ENCODE data around the gene MYH10.
"Not testable (repeated sequence)": the region's sequence is repeated elsewhere in the genome, so short reads cannot be mapped to it uniquely, and the experiment has no call there.

MYH10 gene

GRCh38 chr17:8542599-8543502 lies 87.7 kb downstream of the MYH10 start:
- DNase-seq: no peak

- DNase-seq: not testable (repeated sequence)
These were observed 90.5 kb downstream of the MYH10 start for GRCh38 chr17:8539976-8540375.

GRCh38 chr17:8537734-8538133 lies 92.8 kb downstream of the MYH10 start:
- no peak for DNase-seq

DNA sequence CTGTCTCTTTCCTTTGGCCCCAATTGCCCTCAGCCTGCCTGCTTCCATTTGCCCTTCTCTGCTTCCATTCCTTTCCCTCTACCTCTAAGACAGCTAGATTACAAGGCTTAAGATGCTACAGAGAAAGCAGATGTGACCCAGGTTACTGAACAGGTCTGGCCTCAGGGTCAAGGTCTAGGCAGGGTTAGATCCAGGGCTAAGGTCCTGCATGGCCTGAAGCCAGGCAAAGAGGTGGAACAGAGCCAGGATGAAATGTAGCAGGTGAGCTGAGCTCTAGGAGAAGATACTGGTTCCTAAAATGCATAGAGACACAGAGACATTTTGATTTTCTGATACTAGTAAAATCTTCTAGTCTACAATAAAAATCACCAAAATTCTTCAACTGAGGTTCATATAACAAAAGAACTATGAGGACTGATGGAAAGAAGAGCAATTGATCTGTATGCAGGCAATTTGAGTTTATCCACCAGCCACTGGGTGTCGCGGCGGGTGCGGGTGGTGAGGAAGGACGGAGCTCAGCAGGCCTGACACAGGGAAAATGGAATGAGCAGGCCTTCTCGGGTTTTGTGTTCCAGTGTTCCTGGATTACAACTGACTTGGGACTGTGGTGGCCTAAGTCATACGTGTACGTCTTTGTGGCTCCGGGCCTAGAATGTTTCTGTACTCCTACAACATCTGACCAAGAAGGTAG lies 95.9 kb downstream of the MYH10 start:
- no peak for DNase-seq

GRCh38 chr17:8532021-8532420 lies 98.5 kb downstream of the MYH10 start:
- DNase-seq: no peak

- no peak for DNase-seq
These were observed 107.9 kb downstream of the MYH10 start for GRCh38 chr17:8522577-8522976.

- no peak for DNase-seq
These were observed 109.5 kb downstream of the MYH10 start for GRCh38 chr17:8520981-8521380.

GRCh38 chr17:8518850-8519249 lies 111.7 kb downstream of the MYH10 start:
- no peak for DNase-seq

DNA sequence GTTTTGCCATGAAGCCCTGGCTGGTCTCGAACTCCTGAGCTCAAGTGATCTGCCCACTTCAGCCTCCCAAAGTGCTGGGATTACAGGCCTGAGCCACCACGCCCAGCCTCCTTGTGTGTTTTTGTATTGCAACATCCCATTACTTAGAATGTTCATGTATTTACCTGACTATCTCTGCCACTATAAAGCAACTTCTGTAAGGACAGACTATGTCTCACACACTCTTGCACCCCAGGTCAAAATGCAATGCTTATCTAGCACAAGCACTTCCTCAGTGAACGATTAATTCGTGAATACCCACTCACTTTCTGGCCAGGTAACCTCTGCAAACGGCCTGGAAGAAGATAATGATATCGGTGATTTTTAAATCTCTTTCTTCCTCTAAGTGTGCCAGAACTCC lies 112.2 kb downstream of the MYH10 start:
- no peak for DNase-seq

DNA sequence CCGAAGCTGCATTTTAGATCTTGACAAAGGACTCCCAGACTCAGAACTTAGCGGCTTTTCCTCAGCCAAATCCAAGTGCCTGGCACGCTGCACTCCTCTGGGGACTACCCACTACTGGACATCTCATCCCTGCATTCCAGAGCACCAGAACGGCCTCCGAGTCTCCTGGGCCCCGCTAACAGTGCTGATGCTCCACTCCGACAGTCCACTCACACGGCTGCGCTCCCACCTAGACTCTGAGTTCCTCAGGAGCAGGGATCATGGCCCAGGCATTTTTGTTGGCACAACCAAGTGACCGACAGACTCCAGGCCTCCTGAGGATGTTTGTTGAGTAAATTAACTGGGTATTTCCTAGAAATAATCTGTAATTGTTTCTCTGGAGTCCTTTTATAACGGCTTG lies 115.7 kb downstream of the MYH10 start:
- DNase-seq: no peak

DNA sequence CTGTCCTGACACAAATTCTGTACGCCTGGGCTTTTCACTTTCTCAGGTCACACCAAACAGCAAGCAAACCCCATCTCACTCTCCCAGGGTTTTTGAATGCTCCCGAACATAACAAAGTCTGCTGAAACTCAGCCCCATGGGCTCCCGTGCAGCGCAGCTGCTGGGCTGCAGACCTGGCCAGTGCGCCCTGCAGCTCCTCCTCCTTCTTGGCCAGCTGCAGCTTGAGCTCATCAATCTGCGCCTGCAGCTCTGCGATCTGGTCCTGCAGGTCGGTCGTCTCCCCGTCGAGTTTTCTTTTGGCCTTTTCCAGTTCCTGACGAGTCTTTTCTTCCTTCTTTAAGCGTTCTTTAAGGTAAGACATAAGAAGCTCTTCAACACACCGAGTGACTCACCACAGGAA lies 124.4 kb downstream of the MYH10 start:
- DNase-seq: no peak

DNA sequence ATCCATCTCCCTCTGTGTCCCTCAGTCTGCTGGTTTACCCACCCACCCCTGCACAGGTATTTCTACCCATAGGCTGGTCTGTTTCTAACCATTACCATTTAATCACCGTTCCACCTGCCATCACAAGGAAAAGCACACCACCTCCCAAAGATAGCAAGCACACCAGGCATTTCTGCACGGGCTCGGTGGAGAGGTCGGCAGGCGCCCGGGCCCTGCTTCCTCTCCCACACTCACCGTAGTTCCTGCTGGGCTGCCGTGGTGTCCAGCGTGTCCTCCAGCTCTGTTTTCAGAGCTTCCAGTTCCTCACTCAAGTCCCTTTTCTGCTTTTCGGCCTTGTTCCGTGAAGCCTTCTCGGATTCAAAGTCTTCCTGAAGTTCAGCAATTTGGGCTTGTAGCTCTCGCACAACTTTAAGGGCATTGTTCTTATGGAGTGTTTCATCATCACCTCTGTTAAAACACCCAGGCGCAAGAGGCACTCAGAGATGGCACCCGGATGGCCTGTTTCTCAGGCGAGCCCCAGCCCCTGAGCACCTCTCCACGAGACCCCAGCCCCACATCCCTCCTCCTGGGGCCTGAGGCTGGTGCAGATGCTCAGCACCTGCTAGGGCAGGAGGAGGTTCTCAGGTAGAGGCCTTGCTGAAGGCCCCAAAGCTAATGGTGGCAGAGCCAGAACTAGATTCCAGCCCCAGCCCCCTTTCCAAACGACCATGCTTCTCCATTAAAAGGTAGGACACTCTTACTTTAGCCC lies 125.9 kb downstream of the MYH10 start:
- DNase-seq: no peak

- DNase-seq: peak; percentile 52
These were observed 126.7 kb downstream of the MYH10 start for GRCh38 chr17:8503807-8504206.

DNA sequence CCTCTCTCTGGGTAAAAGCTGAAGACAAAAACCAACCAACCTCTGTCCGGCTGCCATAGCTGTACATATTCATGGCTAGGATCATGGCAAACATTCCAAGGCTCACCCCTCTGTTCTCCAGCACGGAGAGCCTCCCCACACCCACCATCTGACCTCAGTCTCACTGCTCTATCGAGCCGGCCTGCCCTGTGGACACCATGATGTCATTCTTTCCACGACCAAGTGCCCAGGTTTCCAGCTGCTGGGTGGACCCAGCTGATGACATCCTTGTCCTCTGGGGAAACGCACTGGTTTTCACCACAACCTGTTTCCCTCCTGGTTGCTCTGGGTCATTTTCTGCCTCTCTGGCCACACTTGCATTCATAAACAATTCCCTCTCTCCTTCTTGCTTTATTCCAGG lies 127.2 kb downstream of the MYH10 start:
- no peak for DNase-seq

GRCh38 chr17:8502126-8502525 lies 128.4 kb downstream of the MYH10 start:
- DNase-seq: no peak

GRCh38 chr17:8500609-8501008 lies 129.9 kb downstream of the MYH10 start:
- no peak for DNase-seq

GRCh38 chr17:8499614-8500013 lies 130.9 kb downstream of the MYH10 start:
- no peak for DNase-seq

DNA sequence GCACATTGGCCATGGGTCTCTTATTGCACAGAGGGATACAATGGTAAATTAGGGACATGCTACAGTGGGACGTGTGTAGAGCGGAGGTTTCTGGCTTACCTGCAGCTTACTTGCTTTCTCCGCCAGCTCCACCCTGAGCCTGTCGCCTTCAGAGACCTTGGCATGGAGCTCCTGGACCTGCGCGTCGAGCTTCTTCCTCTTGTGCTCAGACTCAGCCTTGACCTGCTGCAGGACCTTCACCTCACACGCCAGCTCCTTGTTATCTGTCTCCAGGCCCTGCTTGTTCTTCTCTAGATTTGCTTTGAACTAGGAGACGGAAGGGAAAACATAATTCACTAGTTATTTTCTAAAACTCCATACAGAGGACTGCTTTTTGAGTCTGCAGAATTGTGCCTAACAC lies 131.4 kb downstream of the MYH10 start:
- no peak for DNase-seq

GRCh38 chr17:8496081-8496480 lies 134.4 kb downstream of the MYH10 start:
- DNase-seq: no peak

- no peak for DNase-seq
These were observed 135.9 kb downstream of the MYH10 start for GRCh38 chr17:8494506-8495111.

DNA sequence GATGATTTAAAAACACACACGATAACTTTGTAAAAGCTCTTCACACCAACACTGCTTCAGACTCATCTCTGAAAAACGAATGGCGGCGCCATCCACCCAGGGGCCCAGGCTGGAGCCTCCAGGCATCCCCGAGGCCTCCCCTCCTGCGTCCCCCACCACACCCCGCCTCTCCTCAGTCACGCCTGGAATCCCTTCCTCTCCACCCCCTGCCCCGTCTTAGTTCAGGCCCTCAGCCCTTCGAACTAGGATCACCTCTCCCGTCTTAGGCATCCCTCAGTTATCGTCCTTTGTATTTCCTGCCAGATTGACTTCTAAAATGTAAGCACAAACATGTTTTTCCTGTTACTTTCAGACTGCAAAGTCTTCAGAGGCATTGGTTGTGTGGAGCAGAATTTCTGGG lies 136.5 kb downstream of the MYH10 start:
- no peak for DNase-seq

DNA sequence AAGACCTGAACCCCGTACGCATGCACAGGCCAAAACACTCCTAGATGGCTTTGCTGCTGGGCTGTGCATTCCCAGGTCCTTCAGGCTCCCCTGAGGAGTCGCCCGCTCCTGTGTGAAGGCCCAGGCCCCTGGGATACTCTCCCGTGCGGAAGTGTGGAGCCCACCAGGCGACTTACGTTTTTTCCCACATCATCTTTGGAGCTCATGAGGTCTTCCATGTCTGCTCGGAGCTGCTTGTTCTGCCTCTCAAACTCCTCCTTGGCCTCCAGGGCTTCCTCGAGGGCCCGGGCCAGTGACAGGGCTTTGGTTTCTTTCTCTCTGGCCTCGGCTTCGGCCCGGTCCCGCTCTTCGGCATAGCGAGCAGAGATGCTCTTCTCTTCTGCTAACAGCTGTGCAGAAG lies 138.4 kb downstream of the MYH10 start:
- DNase-seq: no peak

All from NCI-H345 (cell line).